Activated CD4-positive, alpha-beta T cell treated with anti-CD3 and anti-CD28 coated beads, Interleukin-2, amount 50 U/mL, for 24 hours (primary cell): ENCODE results near the gene HEATR1.

ENCODE experiments used
- DNase-seq, 2 donors: peaks; one replicate each; pipeline ENCODE4 v3.0.0-alpha.2; 2020; ENCODE audit warnings: low read depth in 1 of 2, low spot score in 1 of 2

The HEATR1 gene

DNA sequence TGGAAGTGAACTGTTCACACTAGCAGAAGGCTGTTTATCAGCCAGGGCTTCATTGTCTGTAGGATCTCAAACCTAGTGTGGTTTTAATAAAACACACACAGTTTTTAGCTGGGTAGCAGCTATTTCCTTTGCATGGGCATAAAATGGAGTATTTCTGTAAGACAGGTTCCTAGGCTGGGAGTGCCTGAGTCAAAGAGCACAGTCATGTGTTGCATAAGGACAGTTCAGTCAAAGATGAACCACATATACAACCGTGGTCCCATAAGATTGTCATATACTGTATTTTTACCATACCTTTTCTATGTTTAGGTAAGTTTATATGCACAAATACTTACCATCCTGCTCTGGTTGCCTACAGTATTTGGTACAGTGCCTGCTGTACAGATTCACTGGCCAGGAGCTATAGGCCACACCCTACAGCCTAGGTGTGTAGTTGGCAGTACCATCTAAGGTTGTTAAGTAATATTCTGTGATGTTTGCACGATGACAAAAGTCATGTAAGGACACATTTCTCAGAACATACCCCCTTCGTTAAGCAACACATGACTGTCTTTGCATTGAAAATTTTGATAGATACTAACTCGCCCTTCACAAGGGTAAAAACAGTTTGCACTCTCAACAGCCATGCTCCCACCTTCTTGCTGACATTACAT, 63.4 kb downstream of the HEATR1 start:
- no peak for DNase-seq

DNA sequence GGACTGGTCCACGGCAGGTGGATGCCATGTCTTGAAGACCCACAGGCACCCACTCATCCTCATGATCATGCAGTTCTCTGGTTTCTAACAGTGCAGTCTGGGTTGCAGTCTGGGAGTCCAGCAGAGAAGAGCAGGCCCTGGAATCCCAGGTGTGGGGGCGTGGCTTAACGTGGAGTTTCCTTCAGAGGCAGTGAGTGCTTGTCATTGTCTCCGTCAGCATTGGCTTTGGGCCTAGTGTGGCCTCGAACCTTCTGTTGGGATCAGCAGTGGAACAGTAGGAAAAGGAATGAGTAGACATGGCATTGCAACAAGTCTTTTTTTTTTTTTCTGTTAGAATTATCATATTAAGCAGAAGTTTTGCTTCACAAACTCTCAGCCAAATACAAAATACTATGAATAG, 67.8 kb downstream of the HEATR1 start:
- no peak for DNase-seq

- no peak for DNase-seq
Measured at GRCh38 chr1:236535662-236536161, 68.6 kb downstream of the HEATR1 start.

DNA sequence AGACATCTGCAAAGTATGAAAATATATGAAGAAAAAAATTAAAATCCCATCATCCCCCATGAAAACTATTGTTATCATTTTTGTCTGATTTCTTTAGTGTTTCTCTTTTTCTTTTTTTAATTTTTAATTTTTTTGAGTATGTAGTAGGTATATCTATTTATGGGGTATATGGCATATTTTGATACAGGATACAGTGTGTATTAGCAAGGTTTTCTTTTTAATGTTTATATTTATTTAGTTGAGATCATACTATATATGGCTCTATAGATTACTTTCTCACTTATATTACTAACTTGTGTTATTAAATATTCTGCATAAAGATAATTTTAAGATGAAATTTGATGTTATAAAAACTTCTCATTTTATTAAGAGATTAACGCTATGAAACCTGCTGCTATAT, 69.1 kb downstream of the HEATR1 start:
- DNase-seq: no peak

- DNase-seq: peak in 1 of 2 donors; percentile 52
Measured at GRCh38 chr1:236534151-236534651, 70.1 kb downstream of the HEATR1 start.

GRCh38 chr1:236532850-236533249, 71.5 kb downstream of the HEATR1 start:
- DNase-seq: no peak

DNA sequence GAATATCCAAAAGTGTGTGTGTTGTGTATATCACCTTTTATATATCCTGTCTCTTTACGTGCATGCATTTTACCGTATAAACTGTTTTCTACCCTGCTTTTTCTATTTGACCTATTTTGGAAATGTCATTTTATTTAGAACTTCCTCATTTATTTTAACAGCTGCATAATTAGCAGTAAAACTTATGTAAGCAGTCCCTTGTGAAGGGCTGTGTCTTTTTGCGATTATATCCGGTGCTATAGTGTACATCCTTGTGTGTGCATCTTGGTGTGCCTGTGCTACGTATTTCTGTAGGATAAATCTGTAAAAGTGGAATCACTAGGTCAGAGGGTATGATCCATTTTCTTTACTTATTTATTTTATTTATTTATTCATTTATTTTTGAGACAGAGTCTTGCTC, 73.4 kb downstream of the HEATR1 start:
- no peak for DNase-seq

- no peak for DNase-seq
Measured at GRCh38 chr1:236530286-236530685, 74.0 kb downstream of the HEATR1 start.

GRCh38 chr1:236526079-236526478, 78.2 kb downstream of the HEATR1 start:
- no peak for DNase-seq

GRCh38 chr1:236524895-236525184, 79.5 kb downstream of the HEATR1 start:
- no peak for DNase-seq

DNA sequence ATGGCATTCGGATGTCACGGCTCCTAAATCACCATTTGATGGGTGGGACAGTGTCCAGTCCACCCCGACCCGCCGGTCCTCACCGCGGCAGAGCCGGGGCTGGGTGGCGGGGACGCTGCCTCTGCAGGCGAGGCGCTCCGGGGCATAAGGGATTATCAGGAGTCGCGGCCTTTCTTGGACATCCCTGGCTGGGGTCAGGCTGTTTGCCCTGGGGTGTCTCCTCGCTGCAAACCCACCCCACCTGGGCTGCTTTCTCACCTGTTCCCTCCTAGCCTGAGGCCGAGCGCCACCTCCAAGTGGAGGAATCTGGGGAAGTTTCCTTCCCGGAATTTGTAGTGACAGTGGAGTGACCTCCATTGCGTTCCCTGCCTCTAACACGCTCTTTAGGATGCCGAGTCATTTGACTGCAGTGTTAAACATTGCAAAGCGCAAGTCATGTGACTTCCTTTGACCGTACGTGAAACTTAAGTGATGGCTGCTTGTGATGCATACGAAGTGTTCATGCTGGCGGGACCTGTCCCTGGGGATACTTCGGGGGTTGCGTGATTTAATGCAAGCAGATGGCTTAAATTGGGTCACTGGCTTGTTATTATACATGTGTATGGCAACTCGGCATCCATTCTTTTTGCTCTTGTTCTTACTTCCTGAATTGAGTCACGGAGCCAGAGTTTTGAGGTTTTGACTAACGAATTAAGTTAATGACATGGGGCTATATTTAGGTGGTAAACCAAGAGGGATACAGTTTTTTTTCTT, 80.0 kb downstream of the HEATR1 start:
- DNase-seq: peak; percentile 30 to 68

DNA sequence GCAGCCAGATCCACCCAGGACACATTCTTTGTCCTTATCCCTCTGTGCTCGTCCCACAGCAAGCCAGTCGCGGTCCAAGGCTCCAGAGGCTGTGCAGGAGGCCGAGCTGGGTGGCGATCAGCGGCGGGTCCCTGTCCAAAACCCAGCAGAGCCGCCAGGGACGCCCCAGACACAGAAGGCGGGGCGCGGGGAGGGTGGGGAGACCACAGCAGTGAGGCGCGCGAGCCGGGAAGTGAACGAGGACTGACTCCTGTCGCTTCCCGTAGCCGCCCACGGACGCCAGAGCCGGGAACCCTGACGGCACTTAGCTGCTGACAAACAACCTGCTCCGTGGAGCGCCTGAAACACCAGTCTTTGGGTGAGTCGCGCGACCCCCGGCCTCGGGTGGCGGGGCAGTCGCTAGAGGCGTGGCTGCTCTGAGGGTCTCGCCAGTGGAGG, 80.6 kb downstream of the HEATR1 start, which contains the start of gene LGALS8:
Gene LGALS8 (plus strand): TSS at position 279 of the 438 bp plus-strand sequence. CDS start 2,089 bp downstream, outside the sequence.
- peak; percentile 73 to 83 for DNase-seq

- DNase-seq: no peak
Measured at GRCh38 chr1:236522937-236523703, 81.2 kb downstream of the HEATR1 start.

DNA sequence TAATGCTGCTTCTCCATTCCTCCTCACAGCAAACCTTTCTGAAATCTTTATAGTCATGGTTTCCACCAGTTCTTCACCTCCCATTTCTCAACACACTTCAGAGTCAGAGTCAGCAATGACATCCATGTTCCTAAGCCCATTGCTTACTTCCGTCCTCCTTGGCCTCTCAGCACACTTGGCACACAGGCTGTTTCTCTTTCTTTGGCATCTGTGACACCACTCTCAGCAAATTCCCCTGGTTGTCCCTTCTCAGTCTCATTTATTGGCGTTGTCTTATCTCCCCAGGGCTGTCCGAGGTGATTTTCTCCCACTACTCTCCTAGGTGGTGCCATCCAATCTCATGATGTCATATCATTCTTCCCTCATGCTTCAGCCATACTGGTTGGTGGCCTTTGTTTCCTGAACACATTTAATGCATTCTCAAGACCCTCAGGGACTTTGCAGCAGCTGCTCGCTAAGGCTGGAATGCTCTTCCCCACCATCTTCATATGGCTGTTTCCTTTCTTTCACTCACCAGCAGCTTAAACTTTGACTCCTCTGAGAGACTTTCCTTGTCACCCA, 83.8 kb downstream of the HEATR1 start:
- no peak for DNase-seq

GRCh38 chr1:236518322-236518721, 86.0 kb downstream of the HEATR1 start:
- DNase-seq: no peak

GRCh38 chr1:236516929-236517704, 87.2 kb downstream of the HEATR1 start:
- peak in 1 of 2 donors; percentile 22 for DNase-seq

- DNase-seq: no peak
Measured at GRCh38 chr1:236515443-236515958, 88.8 kb downstream of the HEATR1 start.

- no peak for DNase-seq
Measured at GRCh38 chr1:236514703-236515442, 89.4 kb downstream of the HEATR1 start.

DNA sequence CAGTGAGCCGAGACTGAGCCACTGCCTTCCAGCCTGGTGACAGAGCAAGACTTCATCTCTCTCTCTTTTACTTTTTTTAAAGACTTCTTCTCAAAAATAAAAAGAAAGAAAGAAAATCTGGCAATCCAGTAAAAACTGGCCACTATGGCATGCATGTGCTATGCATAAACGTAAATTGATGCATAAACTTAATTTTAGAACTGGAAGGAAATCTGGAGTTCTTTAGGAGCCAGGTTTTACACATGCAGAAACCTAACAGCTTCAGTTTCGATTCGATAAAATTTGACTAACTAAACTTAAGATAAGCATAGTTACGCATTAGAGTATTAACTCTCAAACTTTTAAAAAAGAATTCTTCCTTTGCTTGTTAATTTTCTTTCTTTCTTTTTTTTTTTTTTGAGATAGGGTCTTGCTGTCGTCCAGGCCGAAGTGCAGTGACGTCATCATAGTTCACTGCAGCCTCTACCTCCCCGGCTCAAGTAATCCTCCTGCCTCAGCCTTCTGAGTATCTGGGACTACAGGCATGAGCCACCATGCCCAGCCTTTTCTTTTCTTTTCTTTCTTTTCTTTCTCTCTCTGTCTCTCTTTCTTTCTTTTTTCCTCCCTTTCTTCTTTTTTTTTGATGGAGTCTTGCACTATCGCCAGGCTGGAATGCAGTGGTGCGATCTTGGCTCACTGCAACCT, 92.4 kb downstream of the HEATR1 start:
- no peak for DNase-seq
